Measurements from ENCODE around the gene GNAZ. TPM values are rescaled to one million over a fixed set of nuclear protein-coding genes. Genes with fewer than 3 reads are reported as not detected.

GNAZ gene
- total and polyA plus RNA-seq, 2 of the 8 experiments (the other 6 are each of a cell fraction or from before 2014, with no cell fraction given) = 6.6 to 9.6 TPM

DNA sequence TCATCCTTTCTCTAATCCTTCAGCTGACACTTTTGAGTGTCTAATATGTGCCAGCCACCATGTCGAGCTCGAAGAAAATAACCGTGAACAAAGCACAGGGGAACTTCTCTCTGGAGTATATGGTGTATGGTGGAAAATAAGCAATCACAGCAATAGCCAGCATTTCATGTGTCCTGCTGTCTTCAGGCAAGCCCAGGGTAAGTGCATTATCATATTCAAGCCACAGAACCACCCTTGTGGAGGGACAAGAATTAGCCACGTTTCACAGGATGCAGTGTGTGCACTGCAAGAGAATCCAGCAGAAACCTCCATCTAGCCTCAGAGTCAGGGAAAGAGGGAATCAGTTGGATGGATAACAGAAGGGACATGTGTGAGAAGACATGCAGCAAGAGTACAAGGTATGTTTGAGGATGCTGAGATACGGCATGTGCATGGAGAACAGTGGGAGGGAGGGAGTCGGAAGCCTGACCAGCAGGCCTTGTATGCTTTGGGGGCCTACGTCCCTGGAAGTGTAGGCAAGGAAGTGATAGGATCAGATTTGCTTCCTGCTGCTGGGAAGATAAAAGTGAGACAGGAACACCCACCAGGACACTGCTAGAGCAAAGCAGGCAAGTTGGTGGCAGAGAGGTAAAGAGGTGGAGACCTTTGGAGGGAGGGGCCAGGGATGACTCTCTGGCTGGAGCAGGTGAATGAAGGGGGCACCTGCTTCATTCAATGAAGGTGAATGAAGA is 14.7 kb upstream of the GNAZ start (continued):
- TF ChIP-seq CBX5 (IDR thresholded peaks at IDR 0.05; ENCODE audit: low read depth, low read length) (no peak), CREB1 (IDR thresholded peaks at IDR 0.05) (no peak), RBBP5 (IDR thresholded peaks at IDR 0.05; ENCODE audit: borderline replicate concordance, low read depth, low read length) (no peak)
